Calu3 (cell line): ENCODE data around the gene E4F1. TPM values are rescaled to one million over a fixed set of nuclear protein-coding genes. Genes with fewer than 3 reads are reported as not detected.

Experiments
- BruUV-seq: library from RNA; stranded (reverse); fragments of 400-500 nt; replicated peaks from 2 replicates; lab custom pipeline; 2021; lab: Mats Ljungman, UMichigan
- CTCF ChIA-PET: fragments of 300-600 bp; sonication (Branson Sonifier 250); formaldehyde crosslinking; loops from one replicate; lab custom pipeline; 2022; ENCODE audit warnings: antibody characterized with exemption; lab: Charles Lee
- DNase-seq: peaks from one replicate; pipeline ENCODE4 v3.0.0; 2022
- H3K27ac Mint-ChIP-seq: one replicate; pipeline ENCODE4 v1.8.0; 2022; ENCODE audit warnings: mixed read lengths; ENCODE audit not compliant: unreplicated experiment
- H3K27me3 Mint-ChIP-seq: one replicate; pipeline ENCODE4 v1.8.0; 2022; ENCODE audit warnings: mixed read lengths; ENCODE audit not compliant: unreplicated experiment
- H3K36me3 Mint-ChIP-seq: one replicate; pipeline ENCODE4 v1.8.0; 2022; ENCODE audit warnings: mild to moderate bottlenecking, moderate library complexity, mixed read lengths; ENCODE audit not compliant: insufficient read depth, unreplicated experiment
- H3K4me1 Mint-ChIP-seq: one replicate; pipeline ENCODE4 v1.8.0; 2022; ENCODE audit warnings: mild to moderate bottlenecking, low read depth, mixed read lengths; ENCODE audit not compliant: unreplicated experiment
- H3K4me3 Mint-ChIP-seq: one replicate; pipeline ENCODE4 v1.8.0; 2022; ENCODE audit warnings: mild to moderate bottlenecking, low read depth, moderate library complexity, mixed read lengths; ENCODE audit not compliant: unreplicated experiment
- H3K9me3 Mint-ChIP-seq: one replicate; pipeline ENCODE4 v1.8.0; 2022; ENCODE audit warnings: low read depth, mixed read lengths; ENCODE audit not compliant: unreplicated experiment
- CTCF ChIP-seq: fragments of 200-600 bp; IDR thresholded peaks from one replicate; pipeline ENCODE4 v1.8.0; 2022; ENCODE audit warnings: antibody characterized with exemption; ENCODE audit not compliant: unreplicated experiment
- intact Hi-C: fragments of 100-400 bp; cut with micrococcal nuclease; formaldehyde crosslinking; loops from one replicate; pipeline ENCODE4 v1.10.0; 2022; ENCODE audit not compliant: unreplicated experiment
- total RNA-seq: library from RNA; stranded (reverse); gene quantifications from 2 replicates; pipeline ENCODE4 v1.2.3, GENCODE V29; 2022

Gene E4F1
- total RNA-seq, 1 experiment from 2014 or later, result 35.4 TPM

- H3K4me3 Mint-ChIP-seq, result peak overlapping the region; percentile 80
- H3K27me3 Mint-ChIP-seq, result peaks cover 8% of the 10 kb centered on the region
- H3K36me3 Mint-ChIP-seq, result peaks cover 73% of the 10 kb centered on the region
- intact Hi-C loops, result no loop called here
- no peaks in the 10 kb centered on the region for H3K9me3 Mint-ChIP-seq
- peaks cover 33% of the 10 kb centered on the region for H3K4me1 Mint-ChIP-seq
- no peak overlapping the region for H3K27ac Mint-ChIP-seq
- no TSS peak for BruUV-seq
- TF ChIP-seq CTCF, result no peak
- CTCF ChIA-PET, result no interaction called here
- DNase-seq, result no peak
These were observed 16.5 kb upstream of the E4F1 start for GRCh38 chr16:2206780-2207433.

- Mint-ChIP-seq H3K36me3 (peaks cover 83% of the 10 kb centered on the region), H3K27ac (no peak overlapping the region), H3K4me1 (peaks cover 42% of the 10 kb centered on the region), H3K27me3 (no peaks in the 10 kb centered on the region), H3K9me3 (no peaks in the 10 kb centered on the region), H3K4me3 (peak overlapping the region; percentile 17)
- no peak for TF ChIP-seq CTCF
- no TSS peak for BruUV-seq
- intact Hi-C loops, result no loop called here
- CTCF ChIA-PET, result no interaction called here
- no peak for DNase-seq
These were observed 15.5 kb upstream of the E4F1 start for GRCh38 chr16:2207872-2208271.

- no peak overlapping the region for H3K27ac Mint-ChIP-seq
- intact Hi-C loops, result no loop called here
- TF ChIP-seq CTCF, result no peak
- CTCF ChIA-PET, result no interaction called here
- H3K36me3 Mint-ChIP-seq, result peaks cover 87% of the 10 kb centered on the region
- peaks cover 47% of the 10 kb centered on the region for H3K4me1 Mint-ChIP-seq
- no TSS peak for BruUV-seq
- DNase-seq, result no peak
- H3K9me3 Mint-ChIP-seq, result no peaks in the 10 kb centered on the region
- no peaks in the 10 kb centered on the region for H3K27me3 Mint-ChIP-seq
- no peak overlapping the region for H3K4me3 Mint-ChIP-seq
These were observed 15.1 kb upstream of the E4F1 start for GRCh38 chr16:2208308-2208707.

GRCh38 chr16:2208772-2209171 is 14.6 kb upstream of the E4F1 start:
- Mint-ChIP-seq H3K4me3 (no peak overlapping the region), H3K9me3 (no peaks in the 10 kb centered on the region), H3K36me3 (peaks cover 92% of the 10 kb centered on the region), H3K27me3 (no peaks in the 10 kb centered on the region), H3K27ac (no peak overlapping the region), H3K4me1 (peaks cover 50% of the 10 kb centered on the region)
- intact Hi-C loops, result no loop called here
- no TSS peak for BruUV-seq
- CTCF ChIA-PET, result no interaction called here
- no peak for TF ChIP-seq CTCF
- DNase-seq, result no peak
